HUES64 (cell line): ENCODE results near the gene ARHGEF33.

Experiments
- H3K27ac ChIP-seq: 2 replicates; pipeline ENCODE4 v1.7.0; 2013; ENCODE audit warnings: low read depth, low read length, inconsistent platforms
- H3K27me3 ChIP-seq: 2 replicates; pipeline ENCODE4 v1.6.1; 2013; ENCODE audit warnings: mild to moderate bottlenecking, low read length; ENCODE audit not compliant: insufficient read depth
- H3K36me3 ChIP-seq: 2 replicates; pipeline ENCODE4 v1.6.1; 2013; ENCODE audit warnings: mild to moderate bottlenecking, low read length; ENCODE audit not compliant: insufficient read depth
- H3K4me1 ChIP-seq: 2 replicates; pipeline ENCODE4 v1.6.1; 2013; ENCODE audit warnings: mild to moderate bottlenecking, low read length, moderate library complexity; ENCODE audit not compliant: insufficient read depth
- H3K4me3 ChIP-seq: 2 replicates; pipeline ENCODE4 v1.5.1; 2013; ENCODE audit warnings: mild to moderate bottlenecking, low read length, moderate library complexity
- H3K9ac ChIP-seq: 2 replicates; pipeline ENCODE4 v1.6.1; 2013; ENCODE audit warnings: mild to moderate bottlenecking, low read depth, low read length
- H3K9me3 ChIP-seq: 2 replicates; pipeline ENCODE4 v1.6.1; 2013; ENCODE audit warnings: low read depth, low read length; ENCODE audit not compliant: insufficient read depth
- WGBS: fragments of 150-250, 120-280 bp; methylation state at CpG from one replicate; pipeline ENCODE4 v1.1.7; 2013; ENCODE audit warnings: missing lambda C conversion rate; 5-methylcytosine and 5-hydroxymethylcytosine counted together

Gene ARHGEF33

GRCh38 chr2:38960609-38961320 is 71.1 kb downstream of the ARHGEF33 start:
- no peaks in the 10 kb centered on the region for H3K36me3 ChIP-seq
- peak overlapping the region; percentile 55 for H3K4me3 ChIP-seq
- H3K27me3 ChIP-seq: peaks cover 28% of the 10 kb centered on the region
- H3K4me1 ChIP-seq: no peaks in the 10 kb centered on the region
- no peaks in the 10 kb centered on the region for H3K9me3 ChIP-seq
- H3K27ac ChIP-seq: no peak overlapping the region
- H3K9ac ChIP-seq: peak overlapping the region; percentile 57
- 47% methylated on average over 34 of the region's 34 CpGs for WGBS

- peaks cover 7% of the 10 kb centered on the region for H3K4me1 ChIP-seq
- peaks cover 7% of the 10 kb centered on the region for H3K27me3 ChIP-seq
- H3K9ac ChIP-seq: no peak overlapping the region
- no peaks in the 10 kb centered on the region for H3K36me3 ChIP-seq
- H3K9me3 ChIP-seq: no peaks in the 10 kb centered on the region
- WGBS: 91% methylated on average over 5 of the region's 5 CpGs
- H3K27ac ChIP-seq: no peak overlapping the region
- no peak overlapping the region for H3K4me3 ChIP-seq
Observed at GRCh38 chr2:38966006-38966405, 76.3 kb downstream of the ARHGEF33 start.

GRCh38 chr2:38966678-38967077 is 77.0 kb downstream of the ARHGEF33 start:
- Histone ChIP-seq H3K36me3 (no peaks in the 10 kb centered on the region), H3K27ac (no peak overlapping the region), H3K27me3 (peaks cover under 1% of the 10 kb centered on the region; the same call in 1 of the 2 replicates), H3K4me3 (no peak overlapping the region), H3K9ac (no peak overlapping the region), H3K9me3 (no peaks in the 10 kb centered on the region), H3K4me1 (peaks cover 7% of the 10 kb centered on the region)
- WGBS: 55% methylated on average over 1 of the region's 1 CpG

GRCh38 chr2:38968021-38968420 is 78.3 kb downstream of the ARHGEF33 start:
- no peak overlapping the region for H3K27ac ChIP-seq
- no peaks in the 10 kb centered on the region for H3K9me3 ChIP-seq
- H3K4me3 ChIP-seq: no peak overlapping the region
- H3K36me3 ChIP-seq: no peaks in the 10 kb centered on the region
- H3K27me3 ChIP-seq: no peaks in the 10 kb centered on the region
- H3K9ac ChIP-seq: no peak overlapping the region
- peaks cover 7% of the 10 kb centered on the region for H3K4me1 ChIP-seq
- 92% methylated on average over 2 of the region's 2 CpGs for WGBS

- no peaks in the 10 kb centered on the region for H3K36me3 ChIP-seq
- no peaks in the 10 kb centered on the region for H3K27me3 ChIP-seq
- no peaks in the 10 kb centered on the region for H3K9me3 ChIP-seq
- H3K4me1 ChIP-seq: peaks cover 6% of the 10 kb centered on the region
- H3K27ac ChIP-seq: no peak overlapping the region
- 92% methylated on average over 4 of the region's 4 CpGs for WGBS
- H3K9ac ChIP-seq: no peak overlapping the region
- H3K4me3 ChIP-seq: no peak overlapping the region
Observed at GRCh38 chr2:38971377-38971776, 81.7 kb downstream of the ARHGEF33 start.

GRCh38 chr2:38973266-38973665 is 83.6 kb downstream of the ARHGEF33 start:
- no peaks in the 10 kb centered on the region for H3K4me1 ChIP-seq
- H3K36me3 ChIP-seq: no peaks in the 10 kb centered on the region
- H3K27ac ChIP-seq: no peak overlapping the region
- no peaks in the 10 kb centered on the region for H3K9me3 ChIP-seq
- no peaks in the 10 kb centered on the region for H3K27me3 ChIP-seq
- no peak overlapping the region for H3K9ac ChIP-seq
- H3K4me3 ChIP-seq: no peak overlapping the region

- no peaks in the 10 kb centered on the region for H3K4me1 ChIP-seq
- H3K36me3 ChIP-seq: no peaks in the 10 kb centered on the region
- H3K27me3 ChIP-seq: no peaks in the 10 kb centered on the region
- H3K9me3 ChIP-seq: no peaks in the 10 kb centered on the region
- H3K4me3 ChIP-seq: no peak overlapping the region
- 95% methylated on average over 6 of the region's 6 CpGs for WGBS
- no peak overlapping the region for H3K27ac ChIP-seq
- H3K9ac ChIP-seq: no peak overlapping the region
Observed at GRCh38 chr2:38975042-38975441, 85.4 kb downstream of the ARHGEF33 start.

GRCh38 chr2:38977047-38977446 is 87.4 kb downstream of the ARHGEF33 start:
- Histone ChIP-seq H3K27ac (no peak overlapping the region), H3K4me1 (peaks cover 2% of the 10 kb centered on the region; the same call in 1 of the 2 replicates), H3K27me3 (no peaks in the 10 kb centered on the region), H3K4me3 (no peak overlapping the region), H3K9me3 (no peaks in the 10 kb centered on the region), H3K9ac (no peak overlapping the region), H3K36me3 (no peaks in the 10 kb centered on the region)
- WGBS: 92% methylated on average over 2 of the region's 3 CpGs

- Histone ChIP-seq H3K9ac (no peak overlapping the region), H3K27me3 (no peaks in the 10 kb centered on the region), H3K4me1 (peaks cover 3% of the 10 kb centered on the region; the same call in 1 of the 2 replicates), H3K27ac (no peak overlapping the region), H3K36me3 (no peaks in the 10 kb centered on the region), H3K9me3 (no peaks in the 10 kb centered on the region), H3K4me3 (no peak overlapping the region)
- 84% methylated on average over 5 of the region's 5 CpGs for WGBS
Observed at GRCh38 chr2:38978296-38978903, 88.7 kb downstream of the ARHGEF33 start.

- Histone ChIP-seq H3K36me3 (no peaks in the 10 kb centered on the region), H3K27me3 (no peaks in the 10 kb centered on the region), H3K9ac (no peak overlapping the region), H3K9me3 (no peaks in the 10 kb centered on the region), H3K4me1 (peaks cover 3% of the 10 kb centered on the region; the same call in 1 of the 2 replicates), H3K27ac (no peak overlapping the region), H3K4me3 (no peak overlapping the region)
- WGBS: 86% methylated on average over 3 of the region's 3 CpGs
Observed at GRCh38 chr2:38978908-38979307, 89.2 kb downstream of the ARHGEF33 start.

GRCh38 chr2:38981003-38981669 is 91.5 kb downstream of the ARHGEF33 start:
- Histone ChIP-seq H3K9ac (no peak overlapping the region), H3K36me3 (peaks cover 16% of the 10 kb centered on the region), H3K27me3 (no peaks in the 10 kb centered on the region), H3K4me3 (no peak overlapping the region), H3K9me3 (no peaks in the 10 kb centered on the region), H3K4me1 (peaks cover 3% of the 10 kb centered on the region; the same call in 1 of the 2 replicates), H3K27ac (no peak overlapping the region)
- 88% methylated on average over 3 of the region's 3 CpGs for WGBS
